ENCODE measurements around the gene HOXC6.
A peak's percentile ranks its signal among the peaks of the same experiment; 100 is the strongest.

HOXC6 gene

GRCh38 chr12:54028314-54029201 lies at the start of gene HOXC6:
Gene HOXC6 (plus strand): TSS chr12:54028440. CDS start chr12:54028522, 82 bp downstream.
- no peak for DNase-seq

GRCh38 chr12:53978477-53979356 lies 49.5 kb upstream of the HOXC6 start:
- DNase-seq, result no peak

GRCh38 chr12:53980104-53980801 lies 48.0 kb upstream of the HOXC6 start:
- DNase-seq, result no peak

- no peak for DNase-seq
Observed at GRCh38 chr12:53980802-53981496, 47.3 kb upstream of the HOXC6 start.

- DNase-seq, result no peak
Observed at GRCh38 chr12:53981634-53982565, 46.3 kb upstream of the HOXC6 start.

- no peak for DNase-seq
Observed at GRCh38 chr12:53982648-53983567, 45.3 kb upstream of the HOXC6 start.

- DNase-seq, result no peak
Observed at GRCh38 chr12:53983568-53983949, 44.7 kb upstream of the HOXC6 start.

GRCh38 chr12:53983950-53984572 lies 44.2 kb upstream of the HOXC6 start:
- no peak for DNase-seq

GRCh38 chr12:53984901-53985691 lies 43.1 kb upstream of the HOXC6 start, which contains the start of gene HOXC10:
Gene HOXC10 (plus strand): TSS chr12:53985146. CDS start chr12:53985260, 114 bp downstream.
- peak; percentile 75 for DNase-seq

GRCh38 chr12:53985692-53985993 lies 42.6 kb upstream of the HOXC6 start:
- DNase-seq, result no peak

GRCh38 chr12:53985994-53986685 lies 42.1 kb upstream of the HOXC6 start:
- DNase-seq, result no peak

GRCh38 chr12:53986686-53987483 lies 41.4 kb upstream of the HOXC6 start:
- DNase-seq, result no peak

GRCh38 chr12:53987787-53988230 lies 40.4 kb upstream of the HOXC6 start:
- DNase-seq, result no peak

GRCh38 chr12:53988541-53989226 lies 39.6 kb upstream of the HOXC6 start:
- no peak for DNase-seq

GRCh38 chr12:53989227-53990113 lies 38.8 kb upstream of the HOXC6 start:
- no peak for DNase-seq
